HK-2 (cell line): ENCODE measurements around the gene KLF6.
"Not testable (repeated sequence)": the region's sequence is repeated elsewhere in the genome, so short reads cannot be mapped to it uniquely, and the experiment has no call there.

ENCODE experiments used
- DNase-seq: peaks from one replicate; pipeline ENCODE4 v3.0.0-alpha.2; 2018; ENCODE audit not compliant: unreplicated experiment

The KLF6 gene

DNA sequence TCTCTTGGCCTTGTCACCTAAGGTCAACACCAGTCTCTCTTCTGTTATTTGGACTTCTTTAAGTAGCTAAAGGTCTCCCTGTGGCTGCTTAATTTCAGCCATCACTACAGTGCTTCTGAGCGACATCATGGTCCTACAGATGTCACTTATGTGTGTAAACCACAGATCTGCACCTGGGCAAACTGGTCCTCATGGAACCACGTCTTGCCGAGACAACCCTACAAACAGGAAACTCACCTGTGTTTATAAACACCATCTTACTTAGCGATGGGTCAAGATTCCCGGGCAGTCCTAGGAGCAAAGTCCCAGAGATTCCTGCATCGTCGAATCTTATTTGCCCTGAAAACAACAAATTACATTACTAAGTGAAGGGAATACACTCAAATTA, 27.8 kb downstream of the KLF6 start:
- no peak for DNase-seq

GRCh38 chr10:3756360-3756740, 28.7 kb downstream of the KLF6 start:
- no peak for DNase-seq

- no peak for DNase-seq
Observed at GRCh38 chr10:3755440-3756359, 29.3 kb downstream of the KLF6 start.

DNA sequence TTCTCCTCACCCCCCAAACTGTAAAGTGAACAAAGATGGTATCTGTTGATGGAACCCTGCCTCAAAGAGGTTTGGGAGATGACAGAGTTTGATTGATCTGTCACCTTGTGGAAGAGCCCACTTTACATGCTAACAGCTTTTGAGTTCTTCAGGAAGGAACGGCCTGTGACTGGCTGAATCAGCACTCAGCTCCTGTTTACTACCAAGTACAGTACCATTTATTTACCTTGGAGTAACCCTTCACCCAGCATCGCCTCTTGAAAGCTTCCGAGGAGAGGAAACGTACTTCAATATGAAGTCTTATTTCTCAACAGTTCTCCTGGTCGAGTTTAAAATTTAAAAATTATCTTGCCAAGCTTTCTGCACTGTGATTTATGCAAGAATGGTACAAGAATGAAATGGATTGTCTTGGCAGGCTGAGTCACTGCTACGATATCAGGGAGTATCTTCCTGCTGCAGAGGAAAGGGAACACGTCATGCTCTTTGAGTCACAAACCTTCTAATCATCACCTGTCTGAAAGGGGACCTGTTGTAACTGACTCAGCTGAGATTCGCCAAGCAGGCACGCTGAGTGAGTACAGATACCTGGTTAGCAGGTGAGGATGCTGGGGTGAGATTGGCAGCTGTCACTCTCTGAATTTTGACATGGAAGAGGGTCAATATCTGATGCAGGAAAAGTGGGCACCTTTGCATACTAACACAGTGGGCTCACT, 30.1 kb downstream of the KLF6 start:
- peak; percentile 41 for DNase-seq

DNA sequence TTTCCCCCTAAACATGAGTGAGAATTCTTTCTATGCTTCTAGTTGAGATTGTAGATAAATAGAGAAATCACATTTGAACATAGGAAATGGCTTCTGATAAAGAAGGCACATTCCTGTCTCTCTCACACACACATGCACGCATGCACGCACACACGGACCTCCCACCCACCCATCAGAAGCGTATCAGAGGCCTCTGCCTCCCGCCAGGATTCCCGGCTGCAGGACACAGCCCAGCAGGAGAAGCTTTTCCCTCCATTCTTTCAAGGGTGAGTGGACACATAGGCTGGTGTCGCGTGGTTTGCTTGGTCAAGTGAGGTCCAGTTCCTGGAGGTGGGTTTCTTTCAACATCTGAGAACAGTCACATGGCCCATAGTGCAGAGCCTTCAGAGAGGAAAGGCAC, 34.2 kb downstream of the KLF6 start:
- DNase-seq, result no peak

DNA sequence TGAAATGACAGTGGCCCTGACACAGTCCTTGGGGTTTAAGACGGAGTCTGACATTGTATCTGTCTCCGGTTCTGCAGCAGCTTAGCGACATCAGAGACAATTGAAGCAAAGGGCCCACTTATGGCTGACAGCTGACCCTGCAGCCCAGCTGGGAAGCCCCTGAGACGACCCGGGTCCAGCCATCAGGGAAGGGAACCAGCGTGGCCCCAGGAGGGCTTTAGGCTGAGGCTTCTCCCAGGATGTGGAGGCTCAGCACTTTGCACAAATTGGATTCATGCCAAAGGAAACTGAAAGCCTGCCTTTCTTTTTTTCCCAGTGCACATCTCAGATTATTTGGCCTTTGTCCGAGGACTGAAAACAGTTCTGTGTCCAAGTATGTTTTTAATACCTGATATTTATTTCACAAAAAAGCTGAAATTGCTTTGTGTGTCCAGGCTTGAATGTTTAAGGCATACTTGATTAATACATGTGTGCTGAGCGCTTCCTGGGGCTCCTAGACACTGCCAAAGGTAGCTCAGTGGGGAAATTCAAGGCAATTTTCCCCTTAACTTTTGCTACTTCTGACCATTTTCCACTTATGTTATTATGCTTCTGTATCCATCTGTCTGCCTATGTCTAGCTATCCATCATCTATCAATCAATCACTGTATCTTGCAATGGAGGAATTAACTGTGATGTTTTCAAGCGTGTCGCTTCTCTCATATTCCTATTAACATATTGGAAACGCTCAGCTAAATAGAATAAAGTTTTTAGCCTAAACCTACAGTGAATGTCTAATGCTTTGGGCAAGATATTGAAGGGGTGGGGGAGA, 34.8 kb downstream of the KLF6 start:
- DNase-seq, result no peak

- peak; percentile 34 for DNase-seq
Observed at GRCh38 chr10:3749600-3749999, 35.4 kb downstream of the KLF6 start.

GRCh38 chr10:3749011-3749410, 36.0 kb downstream of the KLF6 start:
- no peak for DNase-seq

GRCh38 chr10:3748484-3748883, 36.5 kb downstream of the KLF6 start:
- DNase-seq, result no peak

- no peak for DNase-seq
Observed at GRCh38 chr10:3747984-3748383, 37.0 kb downstream of the KLF6 start.

GRCh38 chr10:3747248-3747960, 37.6 kb downstream of the KLF6 start:
- no peak for DNase-seq

DNA sequence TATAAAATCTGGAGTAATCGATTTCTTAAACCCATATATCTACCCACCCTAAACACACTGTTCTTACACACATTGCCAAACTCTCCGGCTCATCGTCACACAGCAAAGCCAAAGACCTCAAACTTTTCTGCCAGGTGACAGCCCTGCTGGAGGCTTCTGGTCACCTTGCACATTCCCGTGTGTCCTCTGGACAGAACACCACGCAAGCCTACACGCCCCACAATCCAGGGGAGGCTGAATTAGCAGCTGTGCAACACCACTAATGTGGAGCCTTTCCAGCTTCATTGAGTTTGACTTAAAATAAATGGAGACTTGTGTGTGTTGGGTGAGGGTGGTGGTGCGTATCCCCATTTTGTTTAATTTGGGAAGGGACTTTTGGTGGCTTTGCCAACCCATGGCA, 38.4 kb downstream of the KLF6 start:
- no peak for DNase-seq

DNA sequence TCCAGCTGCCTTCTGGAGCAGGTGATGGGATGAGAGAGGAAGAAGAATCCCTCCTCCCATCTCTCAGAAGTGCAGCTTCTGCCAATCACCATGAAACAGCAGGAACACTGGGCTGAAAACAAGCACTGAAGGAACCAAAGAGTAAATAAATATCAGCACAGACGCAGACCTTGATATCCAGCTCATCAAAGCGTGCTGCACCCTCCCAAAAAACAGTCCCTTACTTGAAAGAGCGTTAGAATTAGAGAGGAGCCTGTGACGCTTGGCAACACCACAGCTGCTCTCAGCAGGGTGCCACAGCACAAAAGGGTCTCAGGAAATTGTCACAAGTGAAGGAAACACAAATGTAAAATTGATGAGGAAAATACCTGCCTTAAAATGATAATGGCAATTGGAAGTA, 39.5 kb downstream of the KLF6 start:
- no peak for DNase-seq

GRCh38 chr10:3741688-3742461, 43.1 kb downstream of the KLF6 start:
- DNase-seq, result no peak

GRCh38 chr10:3740157-3740871, 44.7 kb downstream of the KLF6 start:
- DNase-seq, result peak; percentile 27

DNA sequence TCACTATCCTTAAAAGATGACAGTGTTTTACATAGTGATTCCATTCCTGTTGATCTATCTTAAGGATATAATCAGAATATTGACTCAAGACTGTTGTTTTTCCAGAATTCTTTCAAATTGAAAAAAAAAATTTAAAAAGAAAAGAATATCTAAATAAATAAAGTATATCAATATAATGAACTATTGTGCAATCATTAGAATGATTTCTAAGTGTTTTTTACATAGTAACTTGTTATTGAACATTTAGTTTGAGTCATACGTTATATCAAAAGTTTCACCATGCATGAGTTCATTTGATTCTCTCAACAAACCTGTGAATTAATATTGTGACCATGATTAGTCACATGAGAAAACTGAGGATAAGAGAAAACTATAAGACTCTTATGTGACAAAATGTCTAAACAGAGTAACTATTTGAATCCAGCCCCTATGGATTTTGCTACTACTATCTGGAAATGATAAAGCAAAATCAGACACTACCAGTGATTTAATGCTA, 46.1 kb downstream of the KLF6 start:
- DNase-seq, result no peak

DNA sequence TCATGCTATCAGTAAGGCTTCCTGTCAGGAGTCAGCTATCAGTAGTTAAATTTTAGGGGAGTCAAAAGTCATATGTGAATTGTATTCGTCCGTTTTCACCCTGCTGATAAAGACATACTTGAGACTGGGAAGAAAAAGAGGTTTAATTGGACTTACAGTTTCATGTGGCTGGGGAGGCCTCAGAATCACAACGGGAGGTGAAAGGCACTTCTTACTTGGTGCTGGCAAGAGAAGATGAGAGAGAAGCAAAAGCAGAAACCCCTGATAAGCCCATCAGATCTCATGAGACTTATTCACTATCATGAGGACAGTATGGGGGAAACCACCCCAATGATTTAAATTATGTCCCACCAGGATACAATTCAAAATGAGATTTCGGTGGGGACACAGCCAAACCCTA, 47.1 kb downstream of the KLF6 start:
- no peak for DNase-seq

- no peak for DNase-seq
Observed at GRCh38 chr10:3735175-3735574, 49.8 kb downstream of the KLF6 start.

- no peak for DNase-seq
Observed at GRCh38 chr10:3734111-3734510, 50.9 kb downstream of the KLF6 start.

DNA sequence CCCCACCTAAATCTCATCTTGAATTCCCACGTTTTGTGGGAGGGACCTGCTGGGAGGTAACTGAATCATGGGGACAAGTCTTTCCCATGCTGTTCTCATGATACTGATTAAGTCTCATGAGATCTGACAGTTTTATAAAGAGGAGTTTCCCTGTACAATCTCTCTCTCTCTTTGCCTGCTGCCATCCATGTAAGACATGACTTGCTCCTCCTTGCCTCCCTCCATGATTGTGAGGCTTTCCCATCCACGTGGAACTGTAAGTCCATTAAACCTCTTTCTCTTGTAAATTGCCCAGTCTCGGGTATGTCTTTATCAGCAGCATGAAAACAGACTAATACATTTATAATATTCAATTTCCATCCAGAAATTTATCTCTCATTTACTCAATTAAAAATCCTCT, 52.8 kb downstream of the KLF6 start:
- not testable (repeated sequence) for DNase-seq
